Activated T-helper 1 cell treated with anti-CD3 and anti-CD28 coated beads, Interleukin-12 subunit alpha, Interleukin-12 subunit beta, Interleukin-2, Interleukin-4 antibody, amounts not matched to agents 30 ng/mL and 10 ng/mL and 1 ng/mL, durations not matched to agents 14 hours and 24 hours and 36 hours (primary cell): Measurements from ENCODE around the gene LGMN. TPM values are rescaled to one million over a fixed set of nuclear protein-coding genes. Genes with fewer than 3 reads are reported as not detected.
"Not testable (repeated sequence)": the region's sequence is repeated elsewhere in the genome, so short reads cannot be mapped to it uniquely, and the experiment has no call there.

ENCODE experiments used
- DNase-seq: peaks from one replicate; pipeline ENCODE4 v3.0.0; 2021; ENCODE audit warnings: low spot score
- H3K27ac Mint-ChIP-seq: one replicate; pipeline ENCODE4 v1.8.0; 2021; ENCODE audit warnings: mild to moderate bottlenecking, mixed read lengths
- H3K27me3 Mint-ChIP-seq: one replicate; pipeline ENCODE4 v1.8.0; 2022; ENCODE audit warnings: mild to moderate bottlenecking, moderate library complexity, mixed read lengths; ENCODE audit not compliant: insufficient read depth
- H3K36me3 Mint-ChIP-seq: one replicate; pipeline ENCODE4 v1.8.0; 2021; ENCODE audit warnings: low read depth, mixed read lengths
- H3K4me1 Mint-ChIP-seq: one replicate; pipeline ENCODE4 v1.8.0; 2021; ENCODE audit warnings: low read depth, mixed read lengths
- H3K4me3 Mint-ChIP-seq: one replicate; pipeline ENCODE4 v1.8.0; 2021; ENCODE audit warnings: mild to moderate bottlenecking, moderate library complexity, mixed read lengths
- H3K9me3 Mint-ChIP-seq: one replicate; pipeline ENCODE4 v1.8.0; 2021; ENCODE audit warnings: mixed read lengths
- intact Hi-C: fragments of 100-400 bp; cut with micrococcal nuclease; formaldehyde crosslinking; loops from one replicate; pipeline ENCODE4 v1.15.1; 2024
- total RNA-seq: library from RNA; stranded (reverse); gene quantifications from 2 replicates; pipeline ENCODE4 v1.2.3, GENCODE V29; 2022

Gene LGMN
- total RNA-seq, 1 donor from 2014 or later = 2.2 TPM

GRCh38 chr14:92755495-92755894 lies 7.1 kb upstream of the LGMN start:
- peaks cover 35% of the 10 kb centered on the region for H3K27me3 Mint-ChIP-seq
- DNase-seq = no peak
- H3K36me3 Mint-ChIP-seq = peaks cover 7% of the 10 kb centered on the region
- intact Hi-C loops = no loop called here
- H3K4me3 Mint-ChIP-seq = no peak overlapping the region
- H3K9me3 Mint-ChIP-seq = peaks cover 8% of the 10 kb centered on the region
- peaks cover 20% of the 10 kb centered on the region for H3K4me1 Mint-ChIP-seq
- no peak overlapping the region for H3K27ac Mint-ChIP-seq

DNA sequence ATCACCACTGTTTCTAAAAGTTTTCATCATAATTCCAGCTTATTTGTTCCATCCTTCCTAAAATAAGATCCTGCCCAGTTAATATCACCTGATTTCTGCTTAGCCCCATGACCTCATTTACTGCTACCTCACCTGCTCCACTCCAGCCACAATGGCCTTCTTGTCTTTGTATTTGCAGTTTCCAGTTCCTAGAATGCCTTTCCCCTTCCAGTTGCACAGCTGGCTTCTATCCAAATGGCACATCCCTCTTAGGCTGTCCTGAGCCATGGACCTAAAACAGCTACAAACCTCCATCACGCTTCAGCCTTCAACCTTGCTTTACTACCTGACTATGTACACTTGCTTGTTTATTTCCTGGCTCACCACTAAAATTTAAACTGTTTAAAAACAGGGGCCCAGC lies 6.5 kb upstream of the LGMN start:
- intact Hi-C loops = no loop called here
- H3K4me3 Mint-ChIP-seq = no peak overlapping the region
- peaks cover 7% of the 10 kb centered on the region for H3K36me3 Mint-ChIP-seq
- no peak for DNase-seq
- peaks cover 8% of the 10 kb centered on the region for H3K9me3 Mint-ChIP-seq
- H3K27me3 Mint-ChIP-seq = peaks cover 38% of the 10 kb centered on the region
- no peak overlapping the region for H3K27ac Mint-ChIP-seq
- H3K4me1 Mint-ChIP-seq = peaks cover 18% of the 10 kb centered on the region

- no peak for DNase-seq
- Mint-ChIP-seq H3K9me3 (no peaks in the 10 kb centered on the region), H3K36me3 (no peaks in the 10 kb centered on the region), H3K27ac (no peak overlapping the region), H3K4me1 (peaks cover 18% of the 10 kb centered on the region), H3K4me3 (no peak overlapping the region), H3K27me3 (peaks cover 44% of the 10 kb centered on the region)
- intact Hi-C loops = no loop called here
Observed at GRCh38 chr14:92753250-92753649, 4.8 kb upstream of the LGMN start.

GRCh38 chr14:92751819-92752218 lies 3.4 kb upstream of the LGMN start:
- peaks cover 58% of the 10 kb centered on the region for H3K27me3 Mint-ChIP-seq

DNA sequence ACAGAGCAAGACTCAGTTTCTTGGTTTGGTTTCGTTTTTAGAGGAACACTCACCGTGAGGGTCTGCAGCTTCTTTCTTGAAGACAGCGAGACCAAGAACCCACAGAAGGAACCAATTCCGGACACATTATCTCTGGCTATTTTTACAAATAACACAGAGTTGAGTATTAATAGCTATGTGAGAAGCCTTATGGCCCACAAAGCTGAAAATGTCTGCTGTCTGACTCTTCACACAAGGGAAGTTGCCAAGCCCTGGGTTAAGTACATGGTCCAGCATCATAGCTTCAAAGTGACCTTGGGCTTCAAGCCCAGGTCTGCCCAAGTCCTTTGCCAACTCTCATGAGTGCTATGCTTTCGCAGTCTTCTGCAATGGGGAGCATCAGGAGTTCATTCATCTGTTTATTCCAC lies 2.6 kb upstream of the LGMN start:
- Mint-ChIP-seq H3K27me3 (peaks cover 64% of the 10 kb centered on the region), H3K27ac (no peak overlapping the region), H3K4me1 (peaks cover 31% of the 10 kb centered on the region), H3K9me3 (no peaks in the 10 kb centered on the region), H3K4me3 (no peak overlapping the region), H3K36me3 (no peaks in the 10 kb centered on the region)
- DNase-seq = no peak
- intact Hi-C loops = no loop called here

More at GRCh38 chr14:92751819-92752218, 3.4 kb upstream of the LGMN start:
- Mint-ChIP-seq H3K27ac (no peak overlapping the region), H3K36me3 (no peaks in the 10 kb centered on the region), H3K4me1 (peaks cover 31% of the 10 kb centered on the region), H3K4me3 (no peak overlapping the region), H3K9me3 (no peaks in the 10 kb centered on the region)
- intact Hi-C loops = no loop called here
- no peak for DNase-seq

GRCh38 chr14:92750222-92750728 lies 1.8 kb upstream of the LGMN start:
- Mint-ChIP-seq H3K4me1 (peaks cover 31% of the 10 kb centered on the region), H3K4me3 (peak overlapping the region; percentile 62), H3K27me3 (peaks cover 71% of the 10 kb centered on the region)
- intact Hi-C loops, DNase-seq, H3K9me3 Mint-ChIP-seq, H3K27ac Mint-ChIP-seq, H3K36me3 Mint-ChIP-seq: not testable (repeated sequence)

DNA sequence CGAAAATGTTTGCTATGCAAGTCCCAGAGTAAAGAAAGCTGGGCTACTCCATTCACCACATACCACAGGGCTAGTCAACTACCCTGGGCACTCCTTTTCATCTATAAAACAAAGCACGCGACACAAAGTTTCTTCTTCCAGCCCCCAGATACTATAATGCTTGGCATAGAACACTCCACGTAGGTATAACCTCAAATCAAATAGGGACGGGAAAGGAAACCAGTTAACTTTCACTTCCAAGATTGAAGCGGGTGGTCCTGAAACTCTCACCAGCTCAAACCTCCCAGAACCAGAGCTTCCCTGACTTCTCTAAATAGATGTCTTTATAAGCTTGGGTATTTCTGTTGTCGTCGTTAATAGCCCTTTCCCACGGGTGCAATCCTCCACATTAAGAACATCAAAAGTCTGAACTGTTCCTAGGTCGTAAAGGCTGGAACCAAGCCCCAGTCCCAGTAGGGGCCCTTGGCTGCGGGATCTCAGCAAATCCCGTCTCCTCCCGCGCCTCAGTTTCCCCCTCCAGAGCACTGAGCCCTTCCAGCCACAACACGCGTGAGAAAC lies 647 bp downstream of the LGMN start:
- H3K36me3 Mint-ChIP-seq = no peaks in the 10 kb centered on the region
- no peaks in the 10 kb centered on the region for H3K9me3 Mint-ChIP-seq
- no peak overlapping the region for H3K27ac Mint-ChIP-seq
- H3K27me3 Mint-ChIP-seq = peaks cover 67% of the 10 kb centered on the region
- H3K4me1 Mint-ChIP-seq = peaks cover 31% of the 10 kb centered on the region
- no peak for DNase-seq
- peak overlapping the region; percentile 64 for H3K4me3 Mint-ChIP-seq
- intact Hi-C loops = loop anchor here (1.0 to 5.0 kb wide), 3 partner anchors 17 to 35 kb away; no protein-coding TSS in a partner anchor

DNA sequence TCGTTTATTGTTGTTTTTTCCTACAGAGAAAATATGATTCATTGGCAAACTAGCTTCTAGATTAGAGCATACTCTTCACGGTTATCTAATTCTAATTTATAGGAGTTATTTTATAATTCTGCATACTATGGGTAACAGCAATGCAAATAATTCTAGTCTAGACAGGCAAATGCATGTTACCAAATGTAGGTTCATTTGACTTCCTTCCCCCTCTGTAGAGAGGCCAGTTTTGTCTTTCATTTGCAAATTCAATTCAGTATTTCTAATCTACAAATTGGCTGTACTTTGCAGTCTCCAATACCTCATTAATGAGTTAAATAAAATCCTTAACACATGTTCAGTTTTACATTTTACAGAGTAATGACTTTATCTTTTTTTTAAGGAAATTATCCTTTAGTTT lies 4.2 kb downstream of the LGMN start:
- peaks cover 50% of the 10 kb centered on the region for H3K27me3 Mint-ChIP-seq

DNA sequence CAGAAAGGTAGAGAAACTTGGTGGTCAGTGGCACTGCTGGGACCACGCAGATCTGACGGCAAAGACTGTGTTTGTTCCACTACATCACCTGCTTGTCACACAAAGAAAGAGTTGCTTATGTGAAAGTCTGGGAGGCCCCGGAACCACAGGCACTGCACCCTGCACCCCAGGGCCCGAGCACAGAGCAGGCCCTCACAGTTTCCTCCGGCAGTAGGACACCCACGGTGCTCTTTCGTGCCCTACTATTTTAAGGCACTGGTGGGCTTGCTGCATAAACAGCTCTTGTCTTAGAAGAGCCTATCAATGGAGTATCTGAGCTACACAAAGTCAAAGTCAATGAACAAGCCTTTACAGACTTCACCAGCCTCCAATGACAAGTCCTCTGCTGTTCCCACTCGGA lies 8.0 kb downstream of the LGMN start:
- Mint-ChIP-seq H3K27ac (no peak overlapping the region), H3K9me3 (no peaks in the 10 kb centered on the region), H3K4me1 (peaks cover 14% of the 10 kb centered on the region), H3K27me3 (peaks cover 32% of the 10 kb centered on the region), H3K4me3 (no peak overlapping the region), H3K36me3 (no peaks in the 10 kb centered on the region)
- intact Hi-C loops = no loop called here
- no peak for DNase-seq

More for the DNA sequence above, 4.2 kb downstream of the LGMN start:
- H3K4me3 Mint-ChIP-seq = no peak overlapping the region
- H3K36me3 Mint-ChIP-seq = no peaks in the 10 kb centered on the region
- H3K9me3 Mint-ChIP-seq = no peaks in the 10 kb centered on the region
- intact Hi-C loops = no loop called here
- no peak overlapping the region for H3K27ac Mint-ChIP-seq
- DNase-seq = no peak
- peaks cover 21% of the 10 kb centered on the region for H3K4me1 Mint-ChIP-seq

DNA sequence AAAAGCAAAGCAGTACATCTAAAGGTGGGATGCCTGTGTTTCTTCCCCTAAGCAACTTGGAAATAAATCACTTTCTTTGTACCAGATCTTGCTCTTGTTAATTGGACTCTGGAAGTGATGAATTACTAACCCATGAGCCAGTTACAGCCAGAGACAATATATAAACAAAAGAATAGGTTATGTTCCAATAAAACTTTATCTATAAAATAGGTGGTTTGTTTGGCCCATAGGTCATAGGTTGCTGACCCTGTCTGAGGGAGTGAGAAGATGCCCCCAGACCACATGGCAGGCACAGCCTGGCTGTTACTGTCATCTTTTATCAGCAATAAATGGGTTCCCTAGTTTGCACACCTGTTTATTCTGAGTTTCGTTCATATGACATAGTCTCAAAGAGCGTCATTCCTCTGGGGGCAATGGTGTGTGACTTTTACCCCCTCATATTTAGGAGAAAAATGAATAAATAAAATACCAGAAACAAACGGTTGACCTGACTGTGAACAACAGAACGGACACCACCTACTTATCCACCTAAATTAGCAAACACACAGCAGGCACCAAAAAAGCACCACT lies 10.7 kb downstream of the LGMN start:
- intact Hi-C loops = no loop called here
- Mint-ChIP-seq H3K4me3 (no peak overlapping the region), H3K27ac (no peak overlapping the region), H3K36me3 (no peaks in the 10 kb centered on the region), H3K27me3 (peaks cover 35% of the 10 kb centered on the region), H3K4me1 (peaks cover 14% of the 10 kb centered on the region), H3K9me3 (no peaks in the 10 kb centered on the region)
- no peak for DNase-seq

DNA sequence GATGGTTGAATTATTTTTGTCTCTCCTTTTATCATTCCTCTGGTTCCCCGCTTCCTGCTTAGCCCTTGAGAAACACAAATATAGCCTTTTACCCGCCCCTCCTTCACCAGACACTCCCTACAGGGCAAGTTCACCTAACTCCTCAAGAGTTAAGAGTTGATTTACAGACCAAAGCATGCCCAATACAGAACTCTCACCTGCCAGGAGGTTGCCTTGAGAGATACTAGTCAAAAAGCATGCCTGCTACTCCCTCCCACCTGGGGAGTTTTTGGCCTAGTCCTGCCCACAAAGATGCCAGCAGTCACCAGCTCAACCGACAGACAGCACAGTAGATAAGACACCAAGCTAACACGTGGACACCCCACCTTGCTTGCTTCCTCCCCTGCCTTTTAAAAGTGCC lies 11.2 kb downstream of the LGMN start:
- DNase-seq = no peak
- H3K4me1 Mint-ChIP-seq = peaks cover 14% of the 10 kb centered on the region
- H3K9me3 Mint-ChIP-seq = no peaks in the 10 kb centered on the region
- intact Hi-C loops = no loop called here
- peaks cover 32% of the 10 kb centered on the region for H3K27me3 Mint-ChIP-seq
- H3K36me3 Mint-ChIP-seq = peaks cover 2% of the 10 kb centered on the region
- no peak overlapping the region for H3K4me3 Mint-ChIP-seq
- no peak overlapping the region for H3K27ac Mint-ChIP-seq

DNA sequence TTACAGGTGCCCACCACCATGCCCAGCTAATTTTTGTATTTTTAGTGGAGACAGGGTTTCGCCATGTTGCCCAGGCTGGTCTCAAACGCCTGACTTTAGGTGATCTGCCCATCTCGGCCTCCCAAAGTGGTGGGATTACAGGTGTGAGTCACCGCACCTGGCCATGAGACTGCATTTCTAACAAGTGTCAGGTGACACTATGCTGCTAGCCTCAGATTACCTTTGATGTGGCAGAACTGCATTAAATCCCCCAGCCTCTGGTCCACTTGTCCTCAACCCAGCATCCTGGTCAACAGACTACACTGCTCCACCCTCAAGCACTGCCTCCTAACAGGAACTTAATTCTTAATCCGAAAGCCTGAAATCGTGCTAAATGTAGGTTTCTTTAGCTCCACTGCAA lies 13.1 kb downstream of the LGMN start:
- intact Hi-C loops = no loop called here
- DNase-seq = no peak
- peaks cover 9% of the 10 kb centered on the region for H3K9me3 Mint-ChIP-seq
- H3K27ac Mint-ChIP-seq = no peak overlapping the region
- H3K4me1 Mint-ChIP-seq = peaks cover 14% of the 10 kb centered on the region
- peaks cover 39% of the 10 kb centered on the region for H3K27me3 Mint-ChIP-seq
- peaks cover 2% of the 10 kb centered on the region for H3K36me3 Mint-ChIP-seq
- no peak overlapping the region for H3K4me3 Mint-ChIP-seq

GRCh38 chr14:92734618-92735017 lies 13.8 kb downstream of the LGMN start:
- peaks cover 9% of the 10 kb centered on the region for H3K9me3 Mint-ChIP-seq
- intact Hi-C loops = no loop called here
- no peak for DNase-seq

More at GRCh38 chr14:92734618-92735017, 13.8 kb downstream of the LGMN start:
- Mint-ChIP-seq H3K36me3 (peaks cover 2% of the 10 kb centered on the region), H3K27me3 (peaks cover 44% of the 10 kb centered on the region), H3K4me1 (peaks cover 21% of the 10 kb centered on the region), H3K27ac (no peak overlapping the region), H3K4me3 (no peak overlapping the region)
